Measurements from ENCODE around the gene CHCHD10.
A peak's percentile ranks its signal among the peaks of the same experiment; 100 is the strongest.

Gene CHCHD10

DNA sequence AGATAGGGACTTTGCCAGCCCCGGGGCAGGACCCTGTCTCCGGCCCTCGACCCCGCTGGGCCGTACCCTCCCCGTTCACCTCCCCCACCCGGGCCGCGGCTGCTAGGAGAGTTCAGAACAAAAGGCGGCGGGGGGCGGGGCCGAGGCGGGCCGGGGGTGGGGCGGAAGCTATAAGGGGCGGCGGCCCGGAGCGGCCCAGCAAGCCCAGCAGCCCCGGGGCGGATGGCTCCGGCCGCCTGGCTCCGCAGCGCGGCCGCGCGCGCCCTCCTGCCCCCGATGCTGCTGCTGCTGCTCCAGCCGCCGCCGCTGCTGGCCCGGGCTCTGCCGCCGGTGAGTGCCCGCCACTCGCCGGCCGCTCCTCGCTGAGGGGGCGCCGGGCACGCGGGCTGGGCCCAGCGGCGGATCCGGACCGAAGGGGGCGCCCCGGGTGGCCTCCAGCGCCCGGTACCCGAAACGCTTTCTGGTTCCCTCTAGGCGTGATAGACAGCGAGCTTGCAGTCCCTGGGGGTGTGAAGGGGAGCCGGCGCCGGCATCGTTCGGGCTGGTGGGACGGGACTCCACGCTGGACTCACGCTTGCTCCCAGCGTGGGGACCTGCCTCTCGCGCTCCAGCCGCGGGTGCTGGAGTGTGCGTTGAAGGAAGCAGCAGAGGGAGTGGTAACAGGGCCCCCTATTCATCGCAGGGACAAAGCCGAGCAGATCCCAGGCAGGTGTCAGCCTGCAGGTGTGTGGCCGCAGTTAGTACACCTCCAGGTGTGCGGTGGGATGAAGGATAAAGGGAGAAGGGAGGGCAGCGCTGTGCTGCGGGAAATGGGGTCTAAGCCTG, 5.1 kb upstream of the CHCHD10 start, which contains the start of gene MMP11:
MMP11 (plus strand) TSS at position 201 of the 825 bp plus-strand sequence; CDS start at position 223, 22 bp downstream.
- peak in 3 of 14 donors; percentile 15 to 41 (median 24) for DNase-seq

DNA sequence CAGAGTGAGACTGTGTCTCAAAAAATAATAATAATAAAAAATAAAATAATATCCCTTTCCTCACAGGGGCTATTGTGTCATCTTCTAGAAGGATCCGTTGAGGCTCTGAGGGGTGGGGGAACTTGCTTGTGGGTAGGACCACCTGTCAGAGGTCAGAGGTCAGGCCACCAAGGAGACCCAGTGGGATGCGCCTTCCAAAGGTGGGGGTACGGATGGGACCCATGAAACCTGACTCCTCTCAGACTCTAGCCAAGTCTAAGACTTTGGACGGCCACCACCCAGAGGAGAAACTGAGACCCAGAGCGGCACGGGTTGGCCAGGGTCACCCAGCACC, 4.5 kb upstream of the CHCHD10 start:
- no peak for DNase-seq

DNA sequence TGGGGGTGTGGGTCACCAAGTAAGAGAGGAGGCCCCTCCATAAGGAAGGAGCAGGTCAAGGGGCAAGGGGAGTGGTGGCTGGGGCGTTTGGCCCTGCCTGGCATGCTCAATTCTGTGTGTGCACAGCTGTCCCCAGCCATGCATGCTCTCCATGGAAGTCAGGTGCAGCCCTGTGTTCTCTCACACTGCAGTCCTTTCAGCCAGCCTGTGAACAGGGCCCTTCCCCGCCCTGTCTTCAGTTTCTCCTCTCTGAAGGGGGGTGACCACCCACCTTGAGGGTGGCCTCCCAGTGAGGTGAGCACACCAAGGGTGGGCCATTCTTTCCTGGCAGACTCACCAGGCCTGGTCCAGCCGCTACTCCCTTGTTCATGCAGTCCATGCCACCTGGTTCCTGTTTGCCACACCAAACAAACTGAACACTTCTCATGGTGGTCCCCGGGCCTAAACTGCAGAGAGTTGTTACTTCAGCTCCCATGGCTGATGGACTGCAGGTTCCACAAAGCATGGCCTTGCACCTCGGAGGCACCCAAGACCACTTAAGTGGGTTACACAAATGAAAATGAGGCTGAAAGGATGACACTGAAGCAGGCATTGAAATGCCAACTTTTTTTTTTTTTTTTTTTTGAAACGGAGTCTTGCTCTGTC, 1.7 kb upstream of the CHCHD10 start:
- no peak for DNase-seq

DNA sequence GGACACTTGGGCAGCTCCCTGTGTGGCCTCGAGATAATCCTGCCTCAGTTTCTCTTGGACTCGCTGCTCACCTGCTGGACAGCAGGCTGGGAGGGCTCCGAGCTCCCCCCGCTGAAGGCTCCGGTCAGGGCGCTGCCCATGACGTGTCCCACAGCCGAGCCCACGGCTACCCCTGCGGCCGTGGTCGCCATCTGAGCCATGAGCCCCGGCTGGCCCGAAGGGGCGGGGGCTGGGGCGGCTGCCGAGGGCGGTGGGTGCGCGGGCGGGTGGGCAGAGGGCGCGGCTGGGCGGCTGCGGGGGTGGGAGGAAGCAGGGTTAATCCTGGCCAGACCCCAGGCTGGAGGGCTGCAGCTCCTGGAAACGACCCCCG, 484 bp downstream of the CHCHD10 start:
- no peak for DNase-seq

DNA sequence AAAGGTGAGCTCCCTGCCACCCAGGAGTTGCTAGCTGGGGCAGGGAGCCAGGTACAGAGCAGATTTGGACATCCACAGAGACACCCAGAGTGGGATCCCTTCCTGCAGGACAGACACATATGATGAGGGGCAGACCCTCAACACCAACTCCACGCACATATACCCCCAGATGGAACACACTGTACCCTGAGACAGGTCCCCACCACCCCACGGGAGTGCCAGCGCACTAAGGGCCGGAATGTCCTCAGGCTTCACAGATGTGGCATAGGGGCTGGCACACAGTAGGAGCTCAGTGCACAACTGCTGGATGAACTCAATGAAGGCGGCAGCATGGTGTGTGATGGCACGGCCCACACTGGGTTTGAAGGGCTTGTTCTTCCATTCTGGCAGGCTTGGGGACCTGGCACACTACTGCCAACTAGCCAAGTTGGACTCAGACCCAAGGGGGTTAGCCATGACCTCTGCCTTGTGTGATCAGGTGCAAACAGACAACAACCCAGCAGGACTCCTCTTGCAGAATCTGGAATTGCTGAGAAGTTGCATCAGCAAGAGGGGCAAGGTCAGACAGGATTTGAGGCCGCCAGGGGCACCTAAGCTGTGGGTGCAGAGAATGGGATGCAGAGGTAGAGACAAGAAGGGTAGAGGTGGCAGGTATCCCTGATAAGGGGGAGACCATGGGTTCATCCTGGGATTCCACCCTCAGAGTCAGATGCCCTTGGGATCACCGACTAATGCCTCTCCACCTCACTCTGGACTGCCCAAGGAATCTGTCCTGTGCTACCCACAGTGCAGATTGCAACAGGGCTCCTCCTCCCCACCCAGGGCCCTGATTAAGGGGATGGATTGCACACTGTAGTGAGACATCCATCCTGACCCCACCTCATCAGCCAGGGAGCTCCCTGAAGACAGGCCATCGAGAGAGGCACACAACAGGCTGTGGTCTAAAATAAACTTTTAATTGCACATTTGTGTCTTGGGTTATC, 2.6 kb downstream of the CHCHD10 start:
- DNase-seq = no peak

DNA sequence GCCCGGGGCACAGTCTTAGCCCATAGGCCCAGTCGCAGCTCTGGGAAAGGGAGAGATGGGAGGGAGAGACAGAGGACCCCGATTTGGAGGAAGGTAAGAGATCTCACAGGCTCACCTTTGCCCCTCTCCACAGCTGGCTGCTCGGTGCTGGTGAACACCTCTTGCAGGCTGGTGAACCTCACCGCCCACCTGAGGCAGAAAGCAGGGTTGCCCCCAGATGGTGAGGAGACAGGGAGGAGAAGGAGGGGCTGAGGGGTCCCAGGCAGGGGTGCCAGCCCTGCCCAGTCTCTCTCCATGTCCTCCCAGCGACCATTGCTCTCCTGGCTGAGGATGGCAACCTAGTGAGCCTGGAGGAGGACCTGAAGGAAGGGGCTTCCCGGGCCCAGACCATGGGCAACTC, 3.8 kb downstream of the CHCHD10 start:
- DNase-seq = no peak

DNA sequence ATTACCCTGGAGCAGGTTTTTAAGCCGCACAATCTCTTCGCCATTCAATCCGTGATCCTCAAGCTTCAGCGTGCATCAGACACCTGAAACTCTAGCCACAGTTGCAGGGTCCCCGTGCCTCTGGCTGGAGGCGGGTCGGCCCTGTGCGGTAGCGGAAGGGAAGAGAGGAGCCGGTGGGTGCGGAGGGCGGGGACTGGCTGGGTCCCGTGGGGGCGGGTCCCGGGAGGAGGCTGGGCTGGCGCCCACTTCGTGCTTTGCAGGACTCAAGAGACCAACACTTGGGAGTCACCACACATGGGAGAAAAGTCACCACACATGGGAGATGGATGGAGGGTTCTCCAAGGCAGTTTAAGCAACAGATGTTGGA, 4.2 kb downstream of the CHCHD10 start:
- DNase-seq = no peak

DNA sequence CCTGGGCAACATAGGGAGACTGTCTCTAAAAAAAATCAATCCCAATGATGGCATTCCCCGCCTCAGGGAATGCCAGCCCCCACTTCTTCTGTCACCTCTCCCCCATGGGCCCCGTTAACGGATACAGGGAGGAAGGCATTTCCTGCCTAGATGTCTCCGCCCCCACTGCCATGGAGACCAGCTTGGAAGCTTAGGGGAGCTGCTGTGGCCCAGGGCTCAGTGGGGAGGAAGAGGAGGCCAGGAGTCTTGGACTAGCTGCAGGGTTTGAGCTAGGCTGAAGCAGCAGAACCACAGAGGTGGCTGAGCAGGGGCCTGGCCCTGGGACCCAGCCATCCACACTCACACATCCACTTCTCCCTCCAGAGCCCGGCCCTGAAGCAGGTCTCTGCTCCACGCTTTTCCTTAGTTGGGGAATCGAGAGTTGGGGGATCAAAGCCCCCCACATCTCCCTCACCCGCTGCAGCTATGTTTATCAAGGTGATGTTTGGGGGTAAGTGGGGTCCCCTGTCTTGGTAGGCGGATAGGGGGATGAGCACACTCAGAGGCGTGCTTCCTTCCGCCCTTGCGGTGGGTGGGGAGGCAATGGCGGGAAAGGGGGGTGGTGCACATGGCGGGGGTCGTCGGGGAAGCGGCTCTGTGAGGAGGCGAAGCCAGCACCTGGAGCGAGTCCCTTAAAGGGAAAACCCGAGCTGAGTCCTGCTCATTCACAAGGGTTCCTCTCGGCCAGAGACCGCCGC, 4.8 kb downstream of the CHCHD10 start, which contains the start of gene C22orf15:
C22orf15 (plus strand) TSS at position 149 of the 737 bp plus-strand sequence; CDS start at position 466, 317 bp downstream.
- no peak for DNase-seq

DNA sequence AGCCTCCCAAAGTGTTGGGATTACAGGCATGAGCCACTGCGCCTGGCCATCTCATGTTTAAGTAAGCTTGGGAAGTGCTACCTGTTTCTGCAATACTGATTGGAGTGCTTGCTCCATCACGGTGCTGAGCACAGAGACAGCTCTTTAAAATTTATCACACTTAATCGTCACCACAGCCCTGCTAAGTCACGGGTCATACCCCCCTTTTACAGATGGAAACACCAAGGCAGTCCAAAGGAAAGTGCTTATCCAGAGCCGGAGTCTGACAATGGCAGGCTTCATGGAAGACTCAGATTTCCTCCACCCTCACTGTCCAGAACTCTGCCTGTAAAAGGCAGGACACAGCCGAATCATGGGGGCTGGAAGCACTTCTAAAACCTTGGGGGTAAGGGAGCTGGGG, 7.7 kb downstream of the CHCHD10 start:
- no peak for DNase-seq

DNA sequence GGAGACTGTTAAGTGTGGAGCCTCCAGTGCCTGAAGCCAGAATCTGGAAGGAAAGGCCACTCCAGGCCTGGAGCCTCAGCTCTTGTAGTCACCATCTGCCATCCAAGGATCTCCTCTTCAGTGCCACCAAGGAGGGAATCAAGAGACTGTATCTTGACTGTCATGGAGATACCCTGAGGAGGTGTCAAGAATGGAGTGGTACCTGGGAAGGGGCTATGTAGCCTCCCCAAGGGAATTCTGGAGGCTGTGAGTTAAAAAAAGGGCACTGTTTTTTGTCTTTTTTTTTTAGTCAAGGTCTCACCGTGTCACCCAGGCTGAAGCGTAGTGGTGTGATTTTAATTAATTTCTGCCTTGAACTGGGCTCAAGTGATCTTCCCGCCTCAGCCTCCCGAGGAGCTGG, 8.2 kb downstream of the CHCHD10 start:
- no peak for DNase-seq

DNA sequence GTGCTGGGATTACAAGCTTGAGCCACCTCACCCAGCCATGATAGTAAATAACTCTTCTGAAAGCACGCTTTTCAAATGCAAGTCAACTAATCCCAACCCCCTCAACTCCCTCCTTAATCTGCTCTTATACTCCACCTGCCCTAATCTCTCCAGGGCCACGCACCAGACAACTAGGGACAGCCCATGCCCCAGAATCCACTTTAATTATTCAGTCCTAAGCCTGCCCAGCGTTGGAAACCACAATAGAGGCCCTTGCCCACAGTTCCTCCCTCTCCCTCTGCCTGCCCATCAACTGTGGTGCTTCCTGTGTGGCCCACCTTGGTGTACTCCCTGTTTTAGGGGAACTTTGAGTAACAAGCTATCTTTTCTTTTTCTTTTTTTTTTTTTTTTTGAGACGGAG, 10.9 kb downstream of the CHCHD10 start:
- DNase-seq = no peak

DNA sequence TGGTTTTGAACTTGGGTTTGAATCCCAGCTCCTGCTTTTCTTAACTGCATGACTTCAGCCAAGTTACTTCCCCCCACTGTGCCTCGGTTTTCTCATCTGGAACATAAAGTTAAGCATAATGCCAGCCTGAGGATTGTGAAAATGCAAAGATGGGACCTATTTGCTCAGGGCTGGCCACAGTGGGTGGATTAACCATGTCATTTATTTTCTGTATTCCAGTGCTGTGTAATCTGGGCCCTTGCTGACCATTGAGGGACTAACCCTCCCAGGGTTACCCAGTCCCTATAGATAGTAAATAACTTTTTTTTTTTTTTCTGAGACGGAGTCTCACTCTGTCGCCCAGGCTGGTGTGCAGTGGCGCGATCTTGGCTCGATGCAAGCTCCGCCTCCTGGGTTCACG, 12.1 kb downstream of the CHCHD10 start:
- no peak for DNase-seq

DNA sequence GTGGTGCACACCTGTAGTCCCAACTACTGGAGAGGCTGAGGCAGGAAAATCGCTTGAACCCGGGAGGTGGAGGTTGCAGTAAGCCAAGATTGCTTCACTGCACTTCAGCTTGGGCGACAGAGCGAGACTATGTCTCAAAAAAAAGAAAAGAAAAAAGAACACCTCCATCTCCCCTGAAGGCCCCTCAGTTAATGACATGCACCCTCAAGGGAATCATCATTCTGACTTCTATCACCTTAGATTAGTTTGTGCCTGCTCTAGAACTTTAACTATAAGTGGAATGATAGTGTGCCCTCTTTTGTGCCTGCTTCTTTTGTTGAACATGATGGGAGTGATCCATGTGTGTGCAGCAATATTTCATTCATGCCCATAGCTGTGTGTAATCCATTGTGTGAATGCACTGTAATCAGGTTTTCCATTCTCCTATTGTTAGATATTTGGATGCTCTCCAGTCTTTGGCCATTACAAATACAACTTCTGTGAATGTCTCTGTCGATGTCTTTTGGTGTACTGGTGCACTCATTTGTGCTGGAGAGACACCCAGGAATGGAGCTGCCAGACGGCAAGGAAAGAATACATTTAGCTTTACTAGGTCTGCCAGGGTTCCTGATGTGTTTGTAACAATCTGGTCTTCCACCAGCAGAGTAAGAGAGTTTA, 12.7 kb downstream of the CHCHD10 start:
- DNase-seq = no peak

DNA sequence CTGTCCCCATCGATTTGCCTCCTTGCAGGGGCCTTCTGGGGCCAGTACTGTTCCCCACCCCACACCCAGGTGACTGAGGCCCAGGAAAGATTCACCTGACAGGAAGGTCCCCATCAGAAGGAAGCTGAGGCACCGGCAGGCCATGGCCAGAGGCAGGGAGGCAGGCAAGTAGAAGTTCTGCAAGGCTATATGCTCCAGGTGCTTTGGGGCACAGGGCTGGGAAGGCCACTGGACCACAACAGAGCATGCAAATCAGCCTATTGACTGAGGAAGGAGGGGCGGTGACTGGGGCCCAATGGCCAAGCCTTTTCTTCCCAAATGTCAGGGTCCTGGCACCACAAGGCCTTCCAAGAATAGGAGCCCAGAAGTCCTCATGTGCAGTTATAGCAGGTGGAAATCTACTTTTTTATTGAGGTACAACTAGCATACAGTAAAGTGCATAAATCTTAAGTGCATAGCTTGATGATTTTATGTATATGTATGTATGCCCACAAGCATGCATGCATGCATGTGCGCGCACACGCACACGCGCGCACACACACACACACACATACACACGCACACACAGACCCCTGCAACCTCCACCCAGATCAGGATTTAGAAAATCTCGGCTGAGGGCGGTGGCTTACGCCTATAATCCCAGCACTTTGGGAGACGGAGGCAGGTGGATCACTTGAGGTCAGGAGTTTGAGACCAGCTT, 13.4 kb downstream of the CHCHD10 start, which contains the start of gene VPREB3:
VPREB3 (minus strand) TSS at position 206 of the 700 bp plus-strand sequence; CDS start at position 144, 62 bp downstream.
- no peak for DNase-seq

DNA sequence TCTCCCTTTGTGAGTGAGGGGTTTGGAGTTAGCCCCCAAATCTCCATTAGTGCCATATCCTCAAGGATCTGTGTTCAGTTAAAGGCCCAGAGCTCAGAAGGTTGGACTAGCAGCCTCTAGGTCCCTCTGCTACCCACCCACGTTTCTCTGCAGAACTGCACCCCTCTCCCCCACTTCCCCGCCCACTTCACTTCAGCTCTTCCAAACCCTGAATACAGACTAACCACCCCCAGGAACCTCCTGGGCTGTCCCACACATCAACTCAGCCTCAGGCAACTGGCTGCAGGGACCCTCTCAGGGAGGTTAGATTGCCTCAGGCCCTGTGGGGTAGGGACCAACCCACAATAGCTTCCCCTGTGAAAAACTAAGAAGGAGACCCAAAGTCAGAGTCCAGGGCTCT, 14.4 kb downstream of the CHCHD10 start:
- no peak for DNase-seq

DNA sequence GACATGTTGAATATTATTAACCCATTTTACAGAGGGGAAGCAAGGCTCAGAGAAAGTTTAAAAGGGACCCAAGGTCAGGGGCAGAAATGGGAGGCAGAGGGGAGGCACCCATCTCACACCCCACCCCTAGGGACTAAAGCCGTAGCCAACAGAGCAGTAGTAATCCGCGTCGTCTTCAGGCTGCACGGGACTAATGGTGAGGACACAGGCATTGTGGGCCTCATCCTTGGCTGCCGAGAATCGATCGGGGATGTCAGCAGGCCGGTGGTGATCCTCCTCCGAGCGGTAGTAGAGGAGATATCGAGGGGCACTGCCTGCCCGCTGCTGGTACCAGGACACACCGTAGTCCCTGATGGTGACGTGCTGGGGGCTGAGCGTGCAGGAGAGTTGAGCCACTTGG, 15.0 kb downstream of the CHCHD10 start:
- no peak for DNase-seq

DNA sequence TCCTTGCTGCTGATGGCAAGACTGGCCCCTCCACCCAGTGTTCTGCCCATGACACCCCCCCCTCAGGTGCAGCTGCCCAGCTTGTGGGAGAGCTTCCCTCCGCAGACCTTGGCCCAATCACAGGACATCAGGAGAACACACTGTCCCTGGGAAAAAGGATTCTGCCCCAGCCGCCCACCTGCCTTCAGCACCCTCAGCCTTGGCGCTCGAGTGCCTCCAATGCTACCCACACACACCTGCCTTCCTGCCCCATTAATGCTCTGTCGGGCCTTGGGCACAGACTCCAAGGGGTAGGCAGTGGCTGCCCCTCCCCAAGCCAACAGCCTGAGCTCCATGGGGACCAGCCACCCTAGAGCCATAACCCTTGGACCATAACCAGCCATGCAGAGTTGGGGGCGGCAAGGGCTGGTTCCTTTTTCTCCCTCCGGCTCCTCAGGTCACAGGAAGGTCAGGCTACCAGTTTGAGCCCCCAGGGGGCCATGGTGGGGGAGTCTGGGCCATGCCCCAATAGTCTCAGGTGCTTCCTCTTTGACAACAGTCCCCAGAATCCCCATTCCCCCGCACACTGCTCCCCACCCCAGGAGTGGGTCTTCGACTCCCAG, 15.6 kb downstream of the CHCHD10 start:
- DNase-seq = no peak

DNA sequence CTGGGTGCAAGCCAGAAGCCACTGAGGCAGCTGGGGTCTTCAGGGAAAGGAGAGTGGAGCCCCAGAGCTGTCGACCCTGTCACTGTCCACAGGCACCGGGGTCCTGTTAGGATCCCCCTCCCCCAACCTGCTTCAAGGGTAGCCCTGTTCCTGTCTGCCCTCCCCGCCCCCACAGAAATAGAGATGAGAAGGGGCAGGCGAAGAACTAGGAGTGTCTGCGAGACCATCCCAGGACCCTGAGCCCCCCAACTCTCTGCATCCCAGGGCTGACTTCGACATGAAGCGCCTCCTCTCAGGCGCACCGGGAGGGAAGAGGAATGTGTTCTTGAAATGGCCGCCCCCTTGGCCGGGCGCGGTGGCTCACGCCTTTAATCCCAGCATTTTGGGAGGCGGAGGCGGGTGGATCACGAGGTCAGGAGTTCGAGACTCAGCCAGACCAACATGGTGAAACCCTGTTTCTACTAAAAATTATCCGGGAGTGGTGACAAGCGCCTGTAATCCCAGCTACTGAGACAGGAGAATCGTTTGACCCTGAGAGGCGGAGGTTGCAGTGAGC, 16.3 kb downstream of the CHCHD10 start:
- peak in 3 of 14 donors; percentile 58 to 60 (median 59) for DNase-seq

DNA sequence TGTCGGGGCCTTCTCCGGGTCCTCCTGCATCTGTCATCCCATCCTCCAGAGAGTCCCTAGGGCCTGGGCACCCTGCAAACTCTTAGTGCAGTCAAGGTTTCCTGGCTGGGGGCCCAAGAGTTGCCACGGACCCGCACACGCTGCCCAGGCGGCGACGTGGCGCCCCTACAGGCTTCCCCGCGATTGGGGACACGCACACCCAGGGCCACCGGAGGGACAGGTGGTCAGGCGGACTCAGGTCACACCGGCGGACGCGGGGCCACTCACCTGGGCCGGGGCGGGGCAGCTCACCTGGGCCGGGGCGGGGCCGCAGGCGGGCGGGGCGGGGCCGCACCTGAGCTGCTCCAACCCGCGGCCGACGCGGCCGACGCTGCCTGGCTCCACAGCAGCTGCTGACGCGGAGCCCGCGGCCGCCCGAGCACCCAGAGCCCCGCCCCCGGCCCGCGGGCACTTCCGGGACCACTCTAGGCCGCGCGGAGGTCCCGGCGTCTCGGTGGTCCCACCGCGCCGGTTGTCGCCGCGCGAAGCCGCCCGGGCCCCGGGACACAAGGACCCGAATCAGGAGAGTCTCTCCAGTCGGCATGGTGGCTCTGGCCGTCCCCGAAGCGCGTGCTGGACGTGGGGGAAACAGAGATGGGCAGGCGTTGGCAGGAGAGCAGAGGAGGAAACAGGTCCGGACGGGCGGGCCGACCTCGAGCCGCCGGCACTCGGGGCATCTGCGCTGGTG, 16.9 kb downstream of the CHCHD10 start, which contains the start of gene ZNF70:
ZNF70 (minus strand) TSS at position 399 of the 727 bp plus-strand sequence. CDS start 5,972 bp downstream, outside the sequence.
- DNase-seq = peak in 13 of 14 donors; percentile 28 to 84 (median 61)

Measured in C1 segment of cervical spinal cord (tissue), 14 donors.